BLaER1 treated with 17β-estradiol and CSF1 and Interleukin-3, amounts not matched to agents 10 nM and 100 nM (cell line): Measurements from ENCODE around the gene USP36.
"Not testable (repeated sequence)": the region's sequence is repeated elsewhere in the genome, so short reads cannot be mapped to it uniquely, and the experiment has no call there.

ENCODE experiments used
- H3K27ac ChIP-seq, 11 experiments: shearing (Covaris generic); formaldehyde crosslinking; 2 replicates each; pipeline ENCODE4 v1.8.1; 2022
- H3K27me3 ChIP-seq, 11 experiments: shearing (Covaris generic); formaldehyde crosslinking; 2 replicates each; pipeline ENCODE4 v1.8.1; 2022
- H3K36me3 ChIP-seq, 11 experiments: shearing (Covaris generic); formaldehyde crosslinking; 2 replicates each; pipeline ENCODE4 v1.8.1; 2022
- H3K4me1 ChIP-seq, 10 experiments: shearing (Covaris generic); formaldehyde crosslinking; 2 replicates each; pipeline ENCODE4 v1.8.1; 2022
- H3K4me2 ChIP-seq, 11 experiments: shearing (Covaris generic); formaldehyde crosslinking; 2 replicates each; pipeline ENCODE4 v1.8.1; 2022
- H3K4me3 ChIP-seq, 10 experiments: shearing (Covaris generic); formaldehyde crosslinking; 2 replicates each; pipeline ENCODE4 v1.8.1; 2022
- H3K9ac ChIP-seq, 11 experiments: shearing (Covaris generic); formaldehyde crosslinking; 2 replicates each; pipeline ENCODE4 v1.8.1; 2022
- H3K9me3 ChIP-seq, 11 experiments: shearing (Covaris generic); formaldehyde crosslinking; replicated peaks in 1 of 11; 2 replicates each; pipeline ENCODE4 v1.8.1; 2022
- H4K20me1 ChIP-seq, 11 experiments: shearing (Covaris generic); formaldehyde crosslinking; 2 replicates each; pipeline ENCODE4 v1.8.1; 2022
- Cebpa-rat ChIP-seq, 11 experiments: shearing (Covaris generic); IDR thresholded peaks; 2 replicates each; pipeline ENCODE4 v1.8.1; 2022

USP36 gene

DNA sequence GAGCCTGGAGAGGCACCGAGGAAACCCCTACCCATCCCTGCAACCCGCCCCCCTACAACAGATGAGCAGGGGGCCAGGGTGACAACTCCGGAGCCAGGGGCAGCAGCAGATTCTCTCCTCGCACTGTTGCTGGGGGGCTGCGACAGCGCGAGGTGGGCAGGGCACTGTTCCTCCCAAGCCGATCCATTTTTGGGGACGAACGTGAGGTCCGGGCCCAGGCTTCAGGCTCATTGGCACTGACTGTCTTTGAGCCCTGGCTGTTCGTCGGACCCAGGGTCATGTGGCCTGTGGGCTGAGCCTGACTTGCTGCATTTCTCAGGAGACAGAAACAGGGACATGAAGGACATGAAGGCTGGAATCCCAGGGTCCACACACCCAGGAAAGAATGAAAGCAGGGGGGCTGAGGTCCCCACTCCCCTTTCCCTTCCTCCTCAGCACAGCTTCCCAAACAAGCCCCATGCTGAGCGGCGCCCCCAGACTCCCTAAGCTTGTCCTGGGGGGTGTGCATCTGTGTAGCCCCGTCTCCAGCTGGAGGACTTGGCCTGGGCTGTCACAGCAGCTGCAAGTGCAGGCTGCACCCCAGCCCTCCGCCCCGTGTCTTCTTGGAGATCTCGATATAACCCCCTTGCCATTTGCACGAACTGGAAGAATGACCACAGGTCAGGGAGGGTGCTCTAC lies 43.7 kb upstream of the USP36 start:
- Histone ChIP-seq H3K9me3 (no peaks in the 10 kb centered on the region), H3K9ac (peak overlapping the region; percentile 65 to 89 (median 78)), H3K27me3 (no peaks in the 10 kb centered on the region), H3K27ac (peak overlapping the region; percentile 68 to 92 (median 85); a peak in 21 of 22 replicates), H3K4me3 (peak overlapping the region; percentile 24 to 57 (median 42); a peak in 16 of 20 replicates), H3K4me1 (peaks cover 98 to 100% (median 100%) of the 10 kb centered on the region in 10 experiments), H3K36me3 (peaks cover 0 to 25% (median 8%) of the 10 kb centered on the region in 11 experiments; a peak in 10 of 22 replicates), H4K20me1 (peaks cover 0 to 82% (median 15%) of the 10 kb centered on the region in 11 experiments; a peak in 13 of 22 replicates), H3K4me2 (peak overlapping the region; percentile 87 to 98 (median 95))
- no peak for TF ChIP-seq Cebpa-rat (IDR thresholded peaks at IDR 0.05)

- Histone ChIP-seq H3K4me2 (peak overlapping the region; percentile 87 to 98 (median 95)), H4K20me1 (peaks cover 6 to 84% (median 21%) of the 10 kb centered on the region in 11 experiments; a peak in 12 of 22 replicates)
Measured at GRCh38 chr17:78883533-78884131, 43.0 kb upstream of the USP36 start.

DNA sequence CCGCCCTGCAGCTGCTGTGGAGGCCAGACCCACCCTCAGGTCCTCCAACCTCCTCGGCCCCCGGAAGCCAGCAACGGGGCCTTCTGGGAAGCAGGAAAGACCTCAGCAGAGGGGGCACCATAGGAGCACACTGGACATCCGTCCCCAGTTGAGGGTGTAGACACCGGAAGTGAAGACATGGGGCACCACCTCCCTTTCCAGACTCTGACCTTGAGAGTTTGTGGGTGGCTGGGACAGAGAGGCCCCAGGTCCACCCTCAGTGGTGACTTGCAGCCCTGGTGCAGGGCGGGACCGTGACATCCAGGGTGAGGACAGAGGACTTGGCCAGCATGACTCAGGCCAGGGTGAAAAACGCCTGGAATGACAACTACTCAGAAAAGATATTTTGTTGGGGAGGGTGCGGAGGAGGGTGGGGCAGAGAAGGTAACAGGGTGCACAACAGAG lies 42.5 kb upstream of the USP36 start:
- Histone ChIP-seq H3K27ac (peak overlapping the region; percentile 68 to 92 (median 85)), H3K4me2 (peak overlapping the region; percentile 87 to 98 (median 95)), H3K4me1 (peaks cover 98 to 100% (median 100%) of the 10 kb centered on the region in 10 experiments)

More at GRCh38 chr17:78883533-78884131, 43.0 kb upstream of the USP36 start:
- H3K36me3 ChIP-seq: peaks cover 0 to 29% (median 8%) of the 10 kb centered on the region in 11 experiments; a peak in 10 of 22 replicates
- TF ChIP-seq Cebpa-rat (IDR thresholded peaks at IDR 0.05): no peak
- peak overlapping the region; percentile 24 to 57 (median 42); a peak in 18 of 20 replicates for H3K4me3 ChIP-seq
- H3K4me1 ChIP-seq: peaks cover 98 to 100% (median 100%) of the 10 kb centered on the region in 10 experiments
- no peaks in the 10 kb centered on the region for H3K27me3 ChIP-seq
- H3K9ac ChIP-seq: peak overlapping the region; percentile 65 to 89 (median 78)
- H3K9me3 ChIP-seq: no peaks in the 10 kb centered on the region
- H3K27ac ChIP-seq: peak overlapping the region; percentile 68 to 92 (median 85)

GRCh38 chr17:78882540-78883088 lies 42.0 kb upstream of the USP36 start:
- H3K4me1 ChIP-seq: peaks cover 98 to 100% (median 100%) of the 10 kb centered on the region in 10 experiments
- peak overlapping the region; percentile 87 to 98 (median 95) for H3K4me2 ChIP-seq
- no peaks in the 10 kb centered on the region for H3K27me3 ChIP-seq
- H4K20me1 ChIP-seq: peaks cover 8 to 89% (median 21%) of the 10 kb centered on the region in 11 experiments; a peak in 14 of 22 replicates
- peaks cover 0 to 39% (median 8%) of the 10 kb centered on the region in 11 experiments; a peak in 12 of 22 replicates for H3K36me3 ChIP-seq
- H3K9me3 ChIP-seq: no peaks in the 10 kb centered on the region
- TF ChIP-seq Cebpa-rat (IDR thresholded peaks at IDR 0.05): no peak
- peak overlapping the region; percentile 68 to 92 (median 85) for H3K27ac ChIP-seq
- H3K4me3 ChIP-seq: peak overlapping the region; percentile 24 to 57 (median 42); a peak in 13 of 20 replicates
- peak overlapping the region; percentile 65 to 89 (median 78) for H3K9ac ChIP-seq

More for the DNA sequence above, 42.5 kb upstream of the USP36 start:
- peaks cover 8 to 89% (median 21%) of the 10 kb centered on the region in 11 experiments; a peak in 14 of 22 replicates for H4K20me1 ChIP-seq
- peak overlapping the region; percentile 24 to 57 (median 42); a peak in 17 of 20 replicates for H3K4me3 ChIP-seq
- H3K9ac ChIP-seq: peak overlapping the region; percentile 65 to 89 (median 78)
- no peaks in the 10 kb centered on the region for H3K27me3 ChIP-seq
- peaks cover 0 to 34% (median 8%) of the 10 kb centered on the region in 11 experiments; a peak in 11 of 22 replicates for H3K36me3 ChIP-seq
- no peak for TF ChIP-seq Cebpa-rat (IDR thresholded peaks at IDR 0.05)
- H3K9me3 ChIP-seq: no peaks in the 10 kb centered on the region

DNA sequence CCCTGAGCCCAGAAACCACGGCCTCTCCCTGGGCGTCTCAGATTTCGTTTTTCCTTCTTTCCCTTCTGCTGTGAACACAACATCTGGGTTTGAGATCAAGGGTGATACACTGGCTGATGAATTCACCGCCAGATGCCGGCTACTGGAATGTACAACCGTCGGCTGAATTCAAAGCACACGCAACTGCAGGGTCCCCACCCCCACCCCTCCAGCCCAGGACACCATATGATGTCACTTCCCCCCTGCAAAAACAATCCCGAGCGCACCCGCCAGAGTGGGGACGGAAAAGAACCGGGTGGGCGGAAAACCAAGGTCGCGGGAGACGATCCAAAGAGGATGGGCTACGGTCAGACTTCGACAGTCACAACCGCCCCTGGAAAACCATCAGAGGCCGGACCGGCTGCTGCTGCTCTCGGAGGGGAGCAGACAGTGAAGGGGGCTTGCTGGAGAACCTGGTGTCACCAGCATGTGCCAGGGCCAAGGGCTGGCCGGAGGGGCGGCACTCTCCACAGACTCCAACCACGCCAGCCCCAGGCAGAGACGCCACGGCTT lies 39.1 kb upstream of the USP36 start:
- peaks cover 8 to 74% (median 27%) of the 10 kb centered on the region in 11 experiments; a peak in 17 of 22 replicates for H4K20me1 ChIP-seq
- H3K36me3 ChIP-seq: peaks cover 0 to 48% (median 9%) of the 10 kb centered on the region in 11 experiments; a peak in 13 of 22 replicates
- H3K27me3 ChIP-seq: no peaks in the 10 kb centered on the region
- H3K9ac ChIP-seq: peak overlapping the region; percentile 31 to 70 (median 67); a peak in 21 of 22 replicates
- H3K4me1 ChIP-seq: peaks cover 94 to 100% (median 99%) of the 10 kb centered on the region in 10 experiments
- 0 out of 22 replicates have a peak, but pooled peaks cover 0 to 9% (median 0%) of the 10 kb centered on the region in 11 experiments for H3K9me3 ChIP-seq
- peak overlapping the region; percentile 87 to 98 (median 94) for H3K4me2 ChIP-seq
- TF ChIP-seq Cebpa-rat (IDR thresholded peaks at IDR 0.05): no peak
- peak overlapping the region in 9 of 10 experiments; percentile 3 to 47 (median 24); a peak in 9 of 20 replicates for H3K4me3 ChIP-seq
- peak overlapping the region; percentile 53 to 79 (median 73); a peak in 21 of 22 replicates for H3K27ac ChIP-seq

- Histone ChIP-seq H4K20me1 (peaks cover 4 to 74% (median 27%) of the 10 kb centered on the region in 11 experiments; a peak in 18 of 22 replicates), H3K27ac (peak overlapping the region; percentile 48 to 79 (median 73); a peak in 21 of 22 replicates), H3K4me1 (peaks cover 94 to 100% (median 99%) of the 10 kb centered on the region in 10 experiments), H3K9ac (peak overlapping the region; percentile 31 to 70 (median 66); a peak in 20 of 22 replicates), H3K36me3 (peaks cover under 1 to 55% (median 10%) of the 10 kb centered on the region in 11 experiments; a peak in 14 of 22 replicates), H3K9me3 (0 out of 22 replicates have a peak, but pooled peaks cover 0 to 9% (median 0%) of the 10 kb centered on the region in 11 experiments), H3K27me3 (no peaks in the 10 kb centered on the region), H3K4me3 (peak overlapping the region in 8 of 10 experiments; percentile 5 to 47 (median 25); a peak in 11 of 20 replicates), H3K4me2 (peak overlapping the region; percentile 87 to 98 (median 94))
- no peak for TF ChIP-seq Cebpa-rat (IDR thresholded peaks at IDR 0.05)
Measured at GRCh38 chr17:78878871-78879527, 38.4 kb upstream of the USP36 start.

DNA sequence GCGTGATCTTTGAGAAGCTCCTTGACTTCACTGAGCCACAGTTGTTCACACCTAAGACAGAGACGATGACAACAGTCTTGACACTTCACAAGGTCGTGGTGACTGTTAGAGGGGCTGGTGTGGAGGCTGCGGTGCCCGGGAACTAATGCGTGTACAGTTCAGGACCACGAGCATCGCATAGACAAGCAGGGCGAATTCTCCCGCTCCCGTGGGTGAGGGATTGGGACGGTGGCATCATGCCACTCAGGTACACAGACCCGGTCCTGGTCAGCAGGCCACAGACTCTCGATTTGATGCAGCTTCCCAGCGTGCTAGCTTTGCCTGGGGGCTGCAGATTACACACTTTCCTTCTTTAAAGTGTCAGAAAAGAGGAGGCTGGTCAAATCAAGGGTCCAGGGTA lies 37.6 kb upstream of the USP36 start:
- TF ChIP-seq Cebpa-rat (IDR thresholded peaks at IDR 0.05): no peak
- Histone ChIP-seq H3K9me3 (0 out of 22 replicates have a peak, but pooled peaks cover 0 to 9% (median 0%) of the 10 kb centered on the region in 11 experiments), H3K9ac (peak overlapping the region in 4 of 11 experiments; percentile 30 to 67 (median 52); a peak in 4 of 22 replicates), H3K27me3 (no peaks in the 10 kb centered on the region), H3K4me3 (no peak overlapping the region), H3K4me2 (peak overlapping the region; percentile 87 to 98 (median 94)), H3K27ac (peak overlapping the region in 3 of 11 experiments; percentile 75 to 79 (median 78); a peak in 6 of 22 replicates), H3K36me3 (peaks cover 8 to 62% (median 17%) of the 10 kb centered on the region in 11 experiments; a peak in 20 of 22 replicates), H3K4me1 (peaks cover 95 to 100% (median 99%) of the 10 kb centered on the region in 10 experiments), H4K20me1 (peaks cover 3 to 75% (median 30%) of the 10 kb centered on the region in 11 experiments; a peak in 18 of 22 replicates)

DNA sequence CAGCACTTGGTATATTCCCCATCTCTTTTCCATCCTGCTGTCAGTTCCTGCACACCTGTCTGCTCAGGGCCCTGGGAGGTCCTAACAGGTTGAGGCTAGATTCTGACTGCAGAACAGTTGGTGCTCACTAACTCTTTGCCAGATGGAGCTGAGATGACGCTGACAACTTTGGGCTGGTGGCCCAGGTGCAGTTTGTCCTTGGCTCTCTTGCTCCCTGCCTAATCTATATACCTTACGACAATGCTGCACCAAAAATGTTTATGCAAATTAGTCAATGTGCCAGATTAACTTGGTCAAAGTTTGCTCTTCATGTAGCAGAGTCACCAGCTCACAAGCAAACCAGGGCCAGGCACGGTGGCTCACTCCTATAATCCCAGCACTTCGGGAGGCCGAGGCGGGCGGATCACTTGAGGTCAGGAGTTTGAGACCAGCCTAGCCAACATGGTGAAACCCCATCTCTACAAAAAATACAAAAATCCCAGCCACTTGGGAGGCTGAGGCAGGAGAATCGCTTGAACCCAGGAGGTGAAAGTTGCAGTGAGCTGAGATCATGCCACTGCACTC lies 36.4 kb upstream of the USP36 start:
- not testable (repeated sequence) for H3K9ac ChIP-seq, H3K27ac ChIP-seq, H3K27me3 ChIP-seq, H3K4me3 ChIP-seq, H3K9me3 ChIP-seq
- Histone ChIP-seq H3K4me2 (peak overlapping the region; percentile 62 to 97 (median 82); a peak in 20 of 22 replicates), H3K36me3 (peaks cover 20 to 72% (median 30%) of the 10 kb centered on the region in 11 experiments), H4K20me1 (peaks cover 3 to 85% (median 30%) of the 10 kb centered on the region in 11 experiments; a peak in 18 of 22 replicates), H3K4me1 (peaks cover 84 to 95% (median 92%) of the 10 kb centered on the region in 10 experiments)
